Activated naive CD4-positive, alpha-beta T cell (primary cell): ENCODE measurements around the gene CMTM3.
"Not testable (repeated sequence)": the region's sequence is repeated elsewhere in the genome, so short reads cannot be mapped to it uniquely, and the experiment has no call there.

Source experiments
- DNase-seq, 4 experiments: peaks; one replicate each; lab custom pipeline; 2025; lab: John Stamatoyannopoulos, UW

CMTM3 gene

GRCh38 chr16:66609139-66609510 lies 4.6 kb downstream of the CMTM3 start:
- no peak for DNase-seq

DNA sequence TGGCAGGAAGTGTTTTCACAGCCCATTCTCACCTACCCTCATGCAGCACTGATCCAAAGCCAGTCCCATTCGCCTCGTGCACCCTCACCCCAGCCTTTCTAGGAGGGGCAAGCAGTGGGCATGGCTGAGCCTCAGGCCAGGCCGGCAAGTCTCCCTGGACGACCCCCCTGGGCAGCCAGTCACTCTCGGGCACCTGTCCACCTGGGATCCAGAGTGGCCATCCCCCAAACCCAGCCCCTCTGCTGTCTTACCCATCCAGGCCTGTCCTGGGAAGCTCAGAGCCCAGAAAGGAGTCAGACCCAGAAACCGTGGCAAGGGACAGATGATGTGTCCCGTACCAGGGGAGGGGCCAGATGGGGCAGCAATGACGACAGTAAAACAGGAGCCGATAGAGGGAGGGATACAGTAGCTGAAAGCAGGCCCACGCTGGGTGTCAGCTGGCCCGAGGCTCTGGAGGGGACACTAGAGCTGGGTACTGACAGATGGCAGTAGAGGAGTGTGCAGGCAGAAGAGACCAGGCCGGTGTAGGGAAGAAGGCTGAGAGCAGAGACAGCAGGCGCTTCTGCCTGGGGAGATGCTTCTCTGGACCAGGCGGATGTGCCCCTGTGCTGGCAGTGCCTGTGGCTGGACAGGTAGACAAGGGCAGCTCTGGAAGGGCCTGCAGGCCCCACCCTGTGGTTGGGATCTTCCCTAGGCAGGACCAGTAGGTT lies 5.8 kb downstream of the CMTM3 start:
- DNase-seq = no peak

DNA sequence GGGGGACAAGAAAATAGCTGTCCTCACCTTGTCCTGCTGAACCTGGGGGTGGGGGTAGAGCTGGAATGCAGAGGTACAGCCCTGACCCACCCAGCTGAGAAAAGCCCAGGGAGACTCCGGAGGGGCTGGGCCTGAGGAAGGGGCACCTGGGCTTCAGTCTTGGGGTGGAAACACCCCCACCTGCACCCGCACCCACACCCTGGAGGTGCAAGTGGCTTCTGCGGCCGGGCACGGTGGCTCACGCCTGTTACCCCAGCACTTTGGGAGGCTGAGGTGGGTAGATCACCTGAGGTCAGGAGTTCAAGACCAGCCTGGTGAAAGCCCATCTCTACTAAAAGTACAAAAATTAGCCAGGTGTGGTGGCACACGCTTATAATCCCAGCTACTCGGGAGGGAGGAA lies 7.4 kb downstream of the CMTM3 start:
- DNase-seq = not testable (repeated sequence)

DNA sequence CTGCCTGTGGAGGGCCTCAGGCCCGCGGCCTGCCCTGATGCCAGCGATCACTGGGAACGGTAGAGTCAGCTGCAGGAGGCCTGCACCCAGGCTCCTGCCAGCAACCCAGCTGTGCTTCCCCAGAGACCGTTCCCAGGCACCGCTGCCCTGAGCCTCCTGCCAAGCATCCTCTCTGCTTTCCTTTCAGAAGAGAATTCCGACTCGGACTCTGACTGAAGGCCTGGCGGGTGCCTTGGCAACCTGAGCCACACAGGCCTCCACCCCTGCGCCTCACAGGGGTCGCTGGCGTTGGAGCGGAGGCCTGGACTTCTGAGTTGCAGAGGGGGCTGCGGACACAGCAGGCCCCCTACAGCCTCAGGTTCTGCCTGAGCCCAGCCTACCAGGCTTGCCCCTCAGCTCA lies 7.9 kb downstream of the CMTM3 start:
- DNase-seq = no peak

DNA sequence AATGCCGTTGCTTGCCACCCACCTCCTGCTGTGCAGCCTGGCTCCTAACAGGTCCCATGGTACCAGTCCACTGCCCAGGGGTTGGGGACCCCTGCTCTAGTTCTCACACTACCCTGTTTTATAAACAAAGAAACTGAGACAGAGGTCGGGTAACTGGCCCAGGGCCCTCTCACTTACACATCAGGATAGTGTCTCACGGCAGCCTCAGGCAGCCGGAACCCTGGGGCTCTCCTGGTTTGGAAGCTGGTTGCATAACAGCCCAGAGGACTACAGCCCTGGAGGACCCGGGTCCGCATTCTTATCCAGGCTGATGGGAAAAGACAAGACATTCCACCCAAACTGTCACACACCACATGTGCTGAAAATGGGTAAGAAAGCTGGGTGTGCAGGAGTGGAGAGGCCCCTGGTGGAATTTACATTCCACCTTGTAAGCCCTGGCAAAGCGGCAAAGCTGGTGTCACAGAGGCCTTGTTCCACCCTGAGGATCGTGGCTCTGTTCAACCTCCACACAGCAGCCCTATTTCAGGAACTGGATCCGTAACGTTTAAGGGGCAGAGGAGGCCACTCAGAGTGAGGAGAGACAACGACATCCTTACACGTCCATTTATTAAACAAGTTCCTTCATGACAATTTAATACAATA lies 9.8 kb downstream of the CMTM3 start:
- no peak for DNase-seq

DNA sequence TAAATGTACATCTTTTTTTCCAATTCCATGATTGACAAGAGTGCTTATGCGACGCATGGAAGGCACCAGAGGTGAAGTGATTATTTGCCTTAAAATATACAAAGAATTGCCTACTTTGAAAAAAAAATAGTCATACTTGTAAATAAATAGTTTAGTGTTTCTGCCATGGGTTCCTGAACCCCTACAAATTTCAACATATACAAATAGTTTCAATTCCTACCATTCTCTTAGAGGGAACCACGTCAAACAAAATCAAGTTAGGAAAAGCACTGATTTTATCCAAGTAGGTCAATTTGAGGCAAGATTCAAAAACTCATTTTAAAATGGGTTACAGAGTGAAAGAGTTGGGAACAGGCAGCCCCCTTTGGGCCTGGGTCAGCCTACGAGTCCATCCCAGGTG lies 11.7 kb downstream of the CMTM3 start:
- no peak for DNase-seq

- DNase-seq = no peak
Measured at GRCh38 chr16:66616592-66616991, 12.1 kb downstream of the CMTM3 start.

DNA sequence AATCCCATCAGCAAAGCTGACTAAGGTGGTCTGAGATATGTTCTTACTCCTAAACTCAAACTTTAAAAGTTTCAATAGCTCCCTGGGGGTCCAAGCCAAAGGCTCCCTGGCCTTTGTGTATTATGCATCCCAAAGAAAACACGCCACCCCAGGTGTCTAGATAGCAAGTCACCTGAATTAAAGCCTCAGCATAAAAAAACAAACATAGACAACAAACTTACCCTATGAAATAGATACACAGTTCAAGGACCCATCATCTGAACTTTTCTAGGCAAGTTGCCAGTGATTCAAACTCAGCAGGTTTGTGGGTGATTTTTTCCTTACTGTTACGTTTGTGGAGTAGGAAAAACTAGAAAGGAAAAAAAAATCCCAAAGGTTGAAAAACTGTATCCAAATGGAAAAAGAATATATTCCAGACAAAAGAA lies 12.5 kb downstream of the CMTM3 start:
- DNase-seq = no peak

DNA sequence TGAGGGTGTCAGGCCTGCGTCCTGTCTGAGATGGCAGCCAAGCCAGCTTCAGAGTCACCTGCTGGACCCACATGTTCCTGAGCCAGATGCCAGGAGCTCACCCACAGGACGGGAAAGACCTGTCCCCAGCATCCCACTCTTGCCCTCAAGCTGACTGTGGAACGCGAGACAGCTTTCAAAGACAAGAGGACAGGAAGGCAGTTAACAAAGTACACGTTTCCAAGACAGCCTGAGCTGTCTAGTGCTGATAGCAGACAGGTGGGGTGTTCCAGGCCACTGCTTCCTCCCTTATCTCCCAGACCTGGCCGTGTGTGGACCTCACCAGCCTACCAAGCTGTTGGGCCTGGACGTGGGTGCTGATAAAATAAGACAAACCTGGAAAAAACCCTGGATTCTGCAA lies 13.2 kb downstream of the CMTM3 start:
- DNase-seq = no peak

GRCh38 chr16:66618588-66619375 lies 14.3 kb downstream of the CMTM3 start:
- DNase-seq = no peak

DNA sequence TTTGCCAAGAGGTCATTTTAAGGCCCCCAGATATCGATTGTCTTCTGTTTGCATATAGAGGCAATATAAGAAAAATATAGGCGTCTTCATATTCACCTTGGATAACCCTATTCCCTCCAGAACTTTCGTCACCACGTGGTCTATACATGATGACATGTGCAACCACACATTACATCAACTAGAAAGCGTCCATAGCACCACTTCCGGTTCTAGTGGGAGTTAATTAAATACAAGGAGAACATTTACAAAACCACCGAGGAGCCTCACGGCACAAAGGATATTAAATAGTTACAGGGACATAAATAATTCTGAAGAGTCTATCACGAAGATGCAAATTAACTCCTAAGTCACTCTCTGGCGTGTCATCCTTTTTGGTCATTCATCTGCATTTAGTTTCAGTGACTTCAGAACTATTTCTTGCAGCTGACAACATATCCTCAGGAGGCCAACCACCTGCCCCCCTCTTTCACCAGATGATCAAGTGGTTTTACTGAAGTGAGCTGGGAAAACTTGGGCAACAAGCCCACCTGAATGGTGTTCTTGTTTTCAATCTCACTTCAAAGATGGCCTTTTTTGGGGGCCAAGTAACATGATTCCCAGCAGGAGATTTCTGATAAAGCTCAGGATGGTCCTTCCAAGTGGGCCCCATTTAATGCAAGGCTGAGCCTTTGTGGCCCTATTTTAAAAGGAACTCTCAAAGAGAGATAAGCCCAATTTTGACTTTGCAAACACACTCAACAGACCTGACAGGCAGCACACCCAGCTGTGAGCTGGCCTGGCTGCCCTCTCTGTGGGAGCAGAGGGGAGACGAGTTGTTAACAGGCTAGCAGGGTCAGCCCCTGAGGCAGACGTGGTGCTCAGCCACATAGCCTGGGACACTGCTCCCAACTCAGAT lies 15.3 kb downstream of the CMTM3 start:
- DNase-seq = no peak

DNA sequence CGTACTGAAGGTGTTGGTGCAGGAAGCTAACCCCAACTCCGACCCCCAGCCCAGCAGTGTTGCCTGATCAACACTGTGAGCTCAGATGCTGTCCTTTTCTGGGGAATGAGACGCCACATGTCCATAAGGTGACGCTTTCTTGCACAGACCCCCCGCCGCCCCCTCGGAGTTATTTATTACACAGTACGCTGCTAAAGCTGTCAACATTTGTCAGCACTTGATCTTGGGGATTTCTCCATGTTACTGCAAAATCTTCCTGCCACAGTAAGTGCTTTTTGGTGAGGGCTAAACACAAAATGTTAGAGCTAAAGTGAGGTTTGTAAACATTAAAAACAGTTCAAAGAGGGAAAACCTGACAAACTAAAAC lies 15.9 kb downstream of the CMTM3 start:
- no peak for DNase-seq

GRCh38 chr16:66621973-66622372 lies 17.5 kb downstream of the CMTM3 start:
- DNase-seq = no peak

- DNase-seq = no peak
Measured at GRCh38 chr16:66622863-66623262, 18.4 kb downstream of the CMTM3 start.

- DNase-seq = no peak
Measured at GRCh38 chr16:66623755-66624154, 19.3 kb downstream of the CMTM3 start.

GRCh38 chr16:66627611-66628378 lies 23.3 kb downstream of the CMTM3 start:
- not testable (repeated sequence) for DNase-seq

DNA sequence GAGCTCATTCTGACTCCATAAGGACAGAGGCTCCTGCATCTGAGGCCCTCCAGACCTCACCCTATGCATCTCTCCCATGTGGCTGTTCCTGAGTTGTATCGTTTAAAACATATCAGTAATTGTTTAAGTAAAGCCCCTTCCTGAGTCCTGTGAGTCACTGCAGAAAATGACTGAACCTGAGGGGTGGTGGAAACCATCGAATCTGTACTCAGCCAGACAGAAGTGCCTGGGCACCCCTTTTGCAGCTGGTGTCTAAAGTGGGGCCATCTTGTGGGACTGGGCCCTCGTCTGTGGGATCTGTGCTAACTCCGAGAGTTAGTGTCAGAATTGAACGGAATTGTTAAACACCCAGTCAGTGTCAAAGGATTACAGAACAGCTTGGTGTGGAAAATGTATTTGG lies 25.4 kb downstream of the CMTM3 start:
- DNase-seq = no peak

GRCh38 chr16:66630561-66631260 lies 26.2 kb downstream of the CMTM3 start:
- not testable (repeated sequence) for DNase-seq

DNA sequence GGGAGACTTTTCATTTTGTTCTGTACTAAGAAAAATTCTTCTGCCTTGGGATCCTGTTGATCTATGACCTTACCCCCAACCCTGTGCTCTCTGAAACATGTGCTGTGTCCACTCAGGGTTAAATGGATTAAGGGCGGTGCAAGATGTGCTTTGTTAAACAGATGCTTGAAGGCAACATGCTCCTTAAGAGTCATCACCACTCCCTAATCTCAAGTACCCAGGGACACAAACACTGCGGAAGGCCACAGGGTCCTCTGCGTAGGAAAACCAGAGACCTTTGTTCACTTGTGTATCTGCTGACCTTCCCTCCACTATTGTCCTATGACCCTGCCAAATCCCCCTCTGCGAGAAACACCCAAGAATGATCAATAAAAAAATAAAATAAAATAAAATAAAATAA lies 27.1 kb downstream of the CMTM3 start:
- not testable (repeated sequence) for DNase-seq

- DNase-seq = no peak
Measured at GRCh38 chr16:66634527-66635196, 30.2 kb downstream of the CMTM3 start.
